HG03175 (cell line): ENCODE results near the gene CFAP61.

Source experiments
- ATAC-seq: cut with Tn5 transposase; IDR thresholded peaks from one replicate; pipeline ENCODE4 v1.9.1; 2021; ENCODE audit warnings: mild to moderate bottlenecking, moderate library complexity; ENCODE audit not compliant: unreplicated experiment

Gene CFAP61

GRCh38 chr20:20266552-20266951 lies 214.2 kb downstream of the CFAP61 start:
- no peak for ATAC-seq

GRCh38 chr20:20267685-20268370 lies 215.5 kb downstream of the CFAP61 start:
- no peak for ATAC-seq

- ATAC-seq, result no peak
These were observed 218.9 kb downstream of the CFAP61 start for GRCh38 chr20:20271271-20271670.

- ATAC-seq, result no peak
These were observed 220.4 kb downstream of the CFAP61 start for GRCh38 chr20:20272686-20273085.

- ATAC-seq, result no peak
These were observed 221.0 kb downstream of the CFAP61 start for GRCh38 chr20:20273286-20273685.

GRCh38 chr20:20274821-20275220 lies 222.5 kb downstream of the CFAP61 start:
- ATAC-seq, result no peak

DNA sequence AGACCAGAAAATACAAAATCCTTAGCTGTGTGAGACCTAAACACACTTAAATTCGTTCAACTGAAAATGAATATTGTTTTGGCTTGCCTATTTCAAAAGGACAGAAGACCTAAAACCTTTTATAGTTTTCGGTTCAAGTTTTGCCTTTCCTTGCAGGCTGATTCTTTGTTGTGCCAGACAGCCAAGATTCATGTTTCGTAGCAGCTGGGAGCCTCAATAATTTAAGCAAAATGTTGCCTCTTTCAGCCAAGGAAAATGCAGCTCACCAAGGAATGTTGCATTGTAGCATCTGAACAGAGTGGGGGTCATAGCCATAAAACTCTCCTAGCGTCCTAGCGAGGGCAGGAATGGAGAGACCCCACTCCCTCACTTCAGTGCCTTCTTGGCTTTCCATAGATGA lies 223.3 kb downstream of the CFAP61 start:
- no peak for ATAC-seq

DNA sequence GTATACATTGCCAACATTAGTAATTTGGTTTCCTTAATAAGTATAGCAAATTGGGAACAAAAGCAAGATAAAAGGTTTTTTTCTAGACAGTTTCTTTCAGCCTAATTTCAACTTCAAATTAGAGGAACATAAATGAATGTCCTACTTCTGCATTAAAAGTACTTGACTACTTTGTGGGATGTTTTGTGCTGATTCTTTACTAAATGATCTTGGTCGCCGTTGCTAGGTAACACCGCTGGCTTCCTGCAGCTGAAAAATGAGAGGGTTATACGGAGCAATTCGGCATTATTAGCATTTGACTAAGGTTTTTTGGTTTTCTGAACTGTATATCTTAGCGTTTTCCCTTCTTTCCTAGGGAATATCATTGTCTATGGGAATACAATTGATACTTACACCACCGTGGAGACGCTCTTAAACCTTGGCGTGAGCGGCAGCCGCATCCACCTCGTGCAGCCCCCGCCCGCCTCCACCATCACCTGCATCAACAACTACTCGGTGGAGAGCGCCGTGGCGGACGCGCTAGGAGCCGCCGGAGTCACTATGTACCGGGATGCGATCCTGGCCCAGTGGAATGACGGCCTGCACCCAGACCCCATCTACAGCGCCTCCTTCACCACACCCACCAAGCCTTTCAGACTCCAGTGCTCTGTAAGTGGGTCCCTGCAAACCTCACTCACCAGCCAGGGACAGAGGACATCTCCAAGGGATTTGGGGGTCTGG lies 224.6 kb downstream of the CFAP61 start:
- no peak for ATAC-seq

DNA sequence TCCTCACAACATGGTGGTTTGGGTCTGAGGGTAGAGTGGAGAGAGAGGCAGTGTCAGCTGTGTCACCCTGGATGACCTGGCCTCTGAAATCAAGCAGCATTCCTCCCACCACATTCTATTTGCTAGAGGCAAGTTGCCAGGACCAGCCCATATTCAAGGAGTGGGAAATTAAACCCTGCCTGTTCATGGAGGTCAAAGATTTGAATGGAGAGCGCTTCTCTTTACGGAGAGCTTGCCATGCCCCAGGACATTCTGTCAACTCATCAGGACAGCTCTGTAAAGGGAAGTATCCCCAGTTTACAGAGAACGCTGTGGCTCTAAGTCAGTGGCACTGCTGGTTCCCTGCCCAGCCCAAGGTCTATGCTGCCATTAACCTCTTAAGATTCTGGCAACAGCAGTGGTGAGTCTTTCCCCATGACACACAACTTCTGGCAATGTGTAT lies 225.6 kb downstream of the CFAP61 start:
- ATAC-seq, result no peak

- no peak for ATAC-seq
These were observed 233.7 kb downstream of the CFAP61 start for GRCh38 chr20:20286061-20286460.

GRCh38 chr20:20289331-20289730 lies 237.0 kb downstream of the CFAP61 start:
- no peak for ATAC-seq

- no peak for ATAC-seq
These were observed 240.1 kb downstream of the CFAP61 start for GRCh38 chr20:20292472-20292871.

DNA sequence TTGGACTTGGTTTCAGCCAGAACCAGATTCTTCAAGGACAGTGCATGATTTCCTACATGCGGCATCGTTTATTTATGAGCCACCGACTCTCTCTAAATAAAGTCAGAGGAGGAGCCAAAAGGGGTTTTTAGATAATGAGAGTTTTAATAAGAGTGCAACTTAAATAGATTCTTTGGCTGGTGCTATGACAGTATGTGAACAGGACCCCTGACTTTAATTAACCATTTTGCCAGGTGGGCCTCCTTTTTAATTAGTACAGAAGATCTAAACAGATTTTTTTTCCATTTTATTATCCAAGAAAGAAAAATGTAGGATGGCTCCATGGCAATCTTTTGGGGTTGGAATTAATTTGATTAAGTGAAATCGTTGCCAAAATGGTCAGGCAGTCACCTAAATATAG lies 240.8 kb downstream of the CFAP61 start:
- ATAC-seq, result no peak

GRCh38 chr20:20293691-20294385 lies 241.5 kb downstream of the CFAP61 start:
- ATAC-seq, result no peak

DNA sequence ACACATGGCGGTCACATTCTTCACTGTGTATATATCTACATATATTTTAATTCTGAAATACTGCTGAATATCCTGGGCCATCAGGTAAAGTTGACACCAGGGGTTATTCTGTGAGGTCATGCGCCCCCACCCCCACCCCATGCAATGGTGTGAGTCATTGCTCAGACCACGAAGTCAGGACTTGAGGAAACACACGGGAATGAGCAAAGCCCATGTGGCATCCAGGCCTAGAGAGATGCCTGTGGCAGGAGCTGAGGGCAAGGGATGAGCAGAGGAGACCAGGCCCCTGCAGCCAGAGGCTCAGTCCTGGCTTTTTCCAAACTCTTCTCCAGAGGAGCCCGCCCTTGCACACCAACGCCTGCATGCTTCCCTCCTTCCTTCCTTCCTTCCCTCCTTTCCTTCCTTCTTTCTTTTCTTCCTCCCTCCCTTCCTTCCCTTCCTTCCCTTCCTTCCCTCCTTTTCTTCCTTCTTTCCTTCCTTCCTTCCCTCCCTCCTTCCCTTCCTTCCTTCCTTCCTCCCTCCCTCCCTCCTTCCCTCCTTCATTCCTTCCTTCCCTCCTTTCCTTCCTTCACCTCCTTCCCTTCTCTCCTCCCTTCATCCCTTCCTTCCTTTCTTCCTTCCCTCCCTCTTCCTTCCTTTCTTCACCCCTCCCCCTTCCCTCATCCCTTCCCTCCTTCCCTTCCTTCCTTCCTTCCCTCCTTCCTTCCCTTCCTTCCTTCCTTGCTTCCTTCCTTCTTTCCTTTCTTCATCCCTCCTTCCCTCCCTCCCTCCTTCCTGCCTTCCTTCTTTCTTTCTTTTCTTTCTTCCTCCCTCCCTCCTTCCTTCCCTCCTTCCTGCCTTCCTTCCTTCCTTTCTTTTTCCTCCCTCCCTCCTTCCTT lies 243.5 kb downstream of the CFAP61 start:
- no peak for ATAC-seq

GRCh38 chr20:20297181-20297580 lies 244.8 kb downstream of the CFAP61 start:
- ATAC-seq, result no peak

DNA sequence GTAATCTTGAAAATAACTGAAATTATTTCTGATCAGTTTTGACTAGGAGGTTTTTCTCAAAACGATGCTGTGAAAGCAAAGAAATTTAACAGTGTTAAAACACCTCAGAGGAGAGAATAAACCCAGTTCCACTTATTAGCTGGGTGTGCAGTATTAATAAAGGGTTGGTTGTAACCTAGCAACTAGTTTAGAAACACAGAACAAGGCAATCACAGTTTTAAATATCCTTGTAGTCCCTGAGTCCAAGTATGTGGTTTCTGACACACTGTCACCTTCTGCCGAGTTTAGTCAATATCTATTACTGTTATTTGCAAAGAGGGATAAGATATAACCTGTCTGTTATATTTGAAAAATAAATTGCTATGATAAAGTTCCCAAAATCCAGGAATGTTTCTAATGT lies 245.4 kb downstream of the CFAP61 start:
- ATAC-seq, result no peak

- ATAC-seq, result no peak
These were observed 247.6 kb downstream of the CFAP61 start for GRCh38 chr20:20299904-20300303.

DNA sequence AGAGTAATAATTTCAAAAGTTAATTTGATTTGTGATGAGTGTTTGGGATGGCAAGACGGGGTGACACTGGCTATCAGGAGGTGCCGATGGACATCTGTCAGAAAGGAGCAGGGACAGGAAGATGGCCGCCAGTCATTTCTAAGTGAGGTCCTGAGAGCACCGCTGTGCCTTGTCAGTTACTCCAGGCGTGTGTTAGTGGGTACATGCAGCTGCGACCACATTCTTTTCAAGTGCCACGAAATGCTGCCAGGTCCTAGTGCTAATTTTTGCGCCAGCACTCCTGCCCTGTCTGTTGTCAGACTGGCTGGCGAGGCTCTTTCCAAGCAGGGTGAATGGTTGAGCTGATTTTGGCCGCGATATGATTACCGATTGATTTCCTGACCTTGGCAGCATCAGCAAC lies 251.0 kb downstream of the CFAP61 start:
- no peak for ATAC-seq

- no peak for ATAC-seq
These were observed 251.4 kb downstream of the CFAP61 start for GRCh38 chr20:20303742-20304141.

DNA sequence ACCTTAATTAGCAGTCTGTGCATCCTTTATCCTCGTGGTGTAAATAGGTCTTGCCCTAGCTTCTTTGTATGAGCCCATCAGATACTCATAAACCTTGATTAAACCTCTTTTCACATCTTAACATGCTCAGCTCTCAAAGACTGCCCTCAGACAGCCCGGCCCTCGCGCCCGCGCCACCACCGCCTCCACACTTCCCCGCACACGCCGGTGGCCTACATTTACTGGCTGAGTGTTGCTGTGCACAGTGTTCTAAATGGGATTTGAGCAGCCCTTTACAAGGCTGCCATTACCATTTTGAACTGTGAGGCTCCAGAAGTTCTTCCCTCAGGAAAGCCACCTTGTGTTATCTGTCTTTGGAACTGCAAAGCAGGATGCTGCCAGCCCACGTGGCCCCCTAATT lies 252.6 kb downstream of the CFAP61 start:
- no peak for ATAC-seq
